ENCODE data around the gene VGLL2.
A peak's percentile ranks its signal among the peaks of the same experiment; 100 is the strongest.

VGLL2 gene

GRCh38 chr6:117269638-117270054 is 4.3 kb downstream of the VGLL2 start:
- 0 to 4% methylated on average over 2 to 4 of the region's 8 CpGs for WGBS, 2 experiments (ENCODE audit: insufficient coverage in 2 of 2)
- peaks cover 6% of the 10 kb centered on the region for H3K4me1 ChIP-seq (ENCODE audit: control insufficient read depth, insufficient read depth, low read length, poor library complexity, severe bottlenecking)
- H3K27ac ChIP-seq (ENCODE audit: low read depth, low read length, severe bottlenecking): no peak overlapping the region
- no peaks in the 10 kb centered on the region for H3K36me3 ChIP-seq (ENCODE audit: control insufficient read depth, insufficient read depth, low read length)
- no peak overlapping the region for H3K4me3 ChIP-seq (ENCODE audit: extremely low read depth, insufficient read depth, low read length, poor library complexity, severe bottlenecking)
- no peaks in the 10 kb centered on the region for H3K9me3 ChIP-seq (ENCODE audit: control insufficient read depth, low read length)

- Histone ChIP-seq H3K4me1 (ENCODE audit: control insufficient read depth, insufficient read depth, low read length, poor library complexity, severe bottlenecking) (peaks cover 6% of the 10 kb centered on the region), H3K9me3 (ENCODE audit: control insufficient read depth, low read length) (no peaks in the 10 kb centered on the region), H3K36me3 (ENCODE audit: control insufficient read depth, insufficient read depth, low read length) (no peaks in the 10 kb centered on the region), H3K27ac (ENCODE audit: low read depth, low read length, severe bottlenecking) (no peak overlapping the region), H3K4me3 (ENCODE audit: extremely low read depth, insufficient read depth, low read length, poor library complexity, severe bottlenecking) (peak overlapping the region; percentile 31)
- WGBS, 2 experiments (ENCODE audit: insufficient coverage in 2 of 2): 1% methylated on average over 44 to 49 of the region's 74 CpGs
Observed at GRCh38 chr6:117270055-117270842, 4.9 kb downstream of the VGLL2 start.

GRCh38 chr6:117270843-117271507 is 5.6 kb downstream of the VGLL2 start:
- WGBS, 2 experiments (ENCODE audit: insufficient coverage in 2 of 2): 4 to 19% methylated on average over 10 to 34 of the region's 48 CpGs

GRCh38 chr6:117272032-117272866 is 6.9 kb downstream of the VGLL2 start:
- peaks cover 6% of the 10 kb centered on the region for H3K4me1 ChIP-seq (ENCODE audit: control insufficient read depth, insufficient read depth, low read length, poor library complexity, severe bottlenecking)
- H3K36me3 ChIP-seq (ENCODE audit: control insufficient read depth, insufficient read depth, low read length): no peaks in the 10 kb centered on the region
- WGBS, 2 experiments (ENCODE audit: insufficient coverage in 2 of 2): 35 to 43% methylated on average over 4 to 6 of the region's 8 CpGs
- no peaks in the 10 kb centered on the region for H3K9me3 ChIP-seq (ENCODE audit: control insufficient read depth, low read length)
- no peak overlapping the region for H3K4me3 ChIP-seq (ENCODE audit: extremely low read depth, insufficient read depth, low read length, poor library complexity, severe bottlenecking)
- H3K27ac ChIP-seq (ENCODE audit: low read depth, low read length, severe bottlenecking): no peak overlapping the region

More at GRCh38 chr6:117270843-117271507, 5.6 kb downstream of the VGLL2 start:
- no peaks in the 10 kb centered on the region for H3K9me3 ChIP-seq (ENCODE audit: control insufficient read depth, low read length)
- no peak overlapping the region for H3K27ac ChIP-seq (ENCODE audit: low read depth, low read length, severe bottlenecking)
- peak overlapping the region; percentile 31 for H3K4me3 ChIP-seq (ENCODE audit: extremely low read depth, insufficient read depth, low read length, poor library complexity, severe bottlenecking)
- peaks cover 6% of the 10 kb centered on the region for H3K4me1 ChIP-seq (ENCODE audit: control insufficient read depth, insufficient read depth, low read length, poor library complexity, severe bottlenecking)
- H3K36me3 ChIP-seq (ENCODE audit: control insufficient read depth, insufficient read depth, low read length): no peaks in the 10 kb centered on the region

GRCh38 chr6:117272891-117273290 is 7.5 kb downstream of the VGLL2 start:
- no peak overlapping the region for H3K4me3 ChIP-seq (ENCODE audit: extremely low read depth, insufficient read depth, low read length, poor library complexity, severe bottlenecking)
- H3K27ac ChIP-seq (ENCODE audit: low read depth, low read length, severe bottlenecking): no peak overlapping the region
- no peaks in the 10 kb centered on the region for H3K36me3 ChIP-seq (ENCODE audit: control insufficient read depth, insufficient read depth, low read length)
- H3K4me1 ChIP-seq (ENCODE audit: control insufficient read depth, insufficient read depth, low read length, poor library complexity, severe bottlenecking): peaks cover 6% of the 10 kb centered on the region
- no peaks in the 10 kb centered on the region for H3K9me3 ChIP-seq (ENCODE audit: control insufficient read depth, low read length)
- 80% methylated on average over 1 of the region's 1 CpG; no CpG with 5 or more reads in 1 of the 2 experiments for WGBS, 2 experiments (ENCODE audit: insufficient coverage in 2 of 2)

- H3K36me3 ChIP-seq (ENCODE audit: control insufficient read depth, insufficient read depth, low read length): no peaks in the 10 kb centered on the region
- H3K27ac ChIP-seq (ENCODE audit: low read depth, low read length, severe bottlenecking): no peak overlapping the region
- H3K4me3 ChIP-seq (ENCODE audit: extremely low read depth, insufficient read depth, low read length, poor library complexity, severe bottlenecking): no peak overlapping the region
- H3K4me1 ChIP-seq (ENCODE audit: control insufficient read depth, insufficient read depth, low read length, poor library complexity, severe bottlenecking): peaks cover under 1% of the 10 kb centered on the region
- no peaks in the 10 kb centered on the region for H3K9me3 ChIP-seq (ENCODE audit: control insufficient read depth, low read length)
- 95 to 100% methylated on average over 2 to 5 of the region's 9 CpGs for WGBS, 2 experiments (ENCODE audit: insufficient coverage in 2 of 2)
Observed at GRCh38 chr6:117275205-117275604, 9.8 kb downstream of the VGLL2 start.

- no peak overlapping the region for H3K27ac ChIP-seq (ENCODE audit: low read depth, low read length, severe bottlenecking)
- no peaks in the 10 kb centered on the region for H3K9me3 ChIP-seq (ENCODE audit: control insufficient read depth, low read length)
- H3K36me3 ChIP-seq (ENCODE audit: control insufficient read depth, insufficient read depth, low read length): no peaks in the 10 kb centered on the region
- WGBS, 2 experiments (ENCODE audit: insufficient coverage in 2 of 2): 100% methylated on average over 1 of the region's 5 CpGs; no CpG with 5 or more reads in 1 of the 2 experiments
- H3K4me1 ChIP-seq (ENCODE audit: control insufficient read depth, insufficient read depth, low read length, poor library complexity, severe bottlenecking): no peaks in the 10 kb centered on the region
- no peak overlapping the region for H3K4me3 ChIP-seq (ENCODE audit: extremely low read depth, insufficient read depth, low read length, poor library complexity, severe bottlenecking)
Observed at GRCh38 chr6:117275711-117276110, 10.4 kb downstream of the VGLL2 start.

- 97 to 100% methylated on average over 2 to 6 of the region's 10 CpGs for WGBS, 2 experiments (ENCODE audit: insufficient coverage in 2 of 2)
- no peaks in the 10 kb centered on the region for H3K4me1 ChIP-seq (ENCODE audit: control insufficient read depth, insufficient read depth, low read length, poor library complexity, severe bottlenecking)
- no peak overlapping the region for H3K4me3 ChIP-seq (ENCODE audit: extremely low read depth, insufficient read depth, low read length, poor library complexity, severe bottlenecking)
- H3K27ac ChIP-seq (ENCODE audit: low read depth, low read length, severe bottlenecking): no peak overlapping the region
- no peaks in the 10 kb centered on the region for H3K36me3 ChIP-seq (ENCODE audit: control insufficient read depth, insufficient read depth, low read length)
- no peaks in the 10 kb centered on the region for H3K9me3 ChIP-seq (ENCODE audit: control insufficient read depth, low read length)
Observed at GRCh38 chr6:117276778-117277316, 11.5 kb downstream of the VGLL2 start.

GRCh38 chr6:117280922-117281321 is 15.6 kb downstream of the VGLL2 start:
- no peaks in the 10 kb centered on the region for H3K4me1 ChIP-seq (ENCODE audit: control insufficient read depth, insufficient read depth, low read length, poor library complexity, severe bottlenecking)
- H3K9me3 ChIP-seq (ENCODE audit: control insufficient read depth, low read length): no peaks in the 10 kb centered on the region
- no peaks in the 10 kb centered on the region for H3K36me3 ChIP-seq (ENCODE audit: control insufficient read depth, insufficient read depth, low read length)
- 71 to 78% methylated on average over 1 of the region's 3 CpGs for whole genome bisulfite sequencing, 2 experiments (ENCODE audit: insufficient coverage in 2 of 2)
- no peak overlapping the region for H3K4me3 ChIP-seq (ENCODE audit: extremely low read depth, insufficient read depth, low read length, poor library complexity, severe bottlenecking)
- H3K27ac ChIP-seq (ENCODE audit: low read depth, low read length, severe bottlenecking): no peak overlapping the region

GRCh38 chr6:117288083-117288715 is 22.8 kb downstream of the VGLL2 start:
- 100% methylated on average over 1 of the region's 3 CpGs; no CpG with 5 or more reads in 1 of the 2 experiments for WGBS, 2 experiments (ENCODE audit: insufficient coverage in 2 of 2)
- Histone ChIP-seq H3K36me3 (ENCODE audit: control insufficient read depth, insufficient read depth, low read length) (no peaks in the 10 kb centered on the region), H3K4me1 (ENCODE audit: control insufficient read depth, insufficient read depth, low read length, poor library complexity, severe bottlenecking) (no peaks in the 10 kb centered on the region), H3K27ac (ENCODE audit: low read depth, low read length, severe bottlenecking) (no peak overlapping the region), H3K9me3 (ENCODE audit: control insufficient read depth, low read length) (no peaks in the 10 kb centered on the region), H3K4me3 (ENCODE audit: extremely low read depth, insufficient read depth, low read length, poor library complexity, severe bottlenecking) (no peak overlapping the region)

Data from mesodermal cell (in vitro differentiated cells).